Panc1 (cell line): ENCODE data around the gene ADARB2.

ENCODE experiments used
- CTCF ChIP-seq: fragments of 450-650 bp; IDR thresholded peaks from 2 replicates; pipeline ENCODE4 v1.5.1; 2017; ENCODE audit warnings: mild to moderate bottlenecking
- POLR2AphosphoS5 ChIP-seq: IDR thresholded peaks from 2 replicates; pipeline ENCODE4 v1.6.1; 2012; ENCODE audit warnings: mild to moderate bottlenecking, low read depth, low read length, moderate library complexity
- REST ChIP-seq, 2 experiments: IDR thresholded peaks; 2 replicates each; pipeline ENCODE4 v1.6.1; 2011 to 2012; ENCODE audit warnings: low read depth in 2 of 2, control low read depth in 1 of 2, low read length in 1 of 2, mild to moderate bottlenecking in 1 of 2, moderate library complexity in 1 of 2; ENCODE audit not compliant: insufficient read depth in 1 of 2
- SIN3A ChIP-seq: IDR thresholded peaks from 2 replicates; pipeline ENCODE4 v1.6.1; 2012; ENCODE audit warnings: low read depth, mild to moderate bottlenecking, low read length, moderate library complexity, borderline replicate concordance; ENCODE audit not compliant: insufficient read depth
- TCF7L2 ChIP-seq: IDR thresholded peaks from 2 replicates; pipeline ENCODE4 v1.6.1; 2011; ENCODE audit warnings: mild to moderate bottlenecking, low read depth, low read length, inconsistent platforms

- TF ChIP-seq CTCF (no peak), POLR2AphosphoS5 (no peak), SIN3A (no peak), REST (IDR thresholded peaks at IDR 0.05; ENCODE audit: insufficient read depth in 1 of 2, low read depth in 2 of 2, low read length in 1 of 2) (no peak), TCF7L2 (no peak)
These were observed 320.8 kb downstream of the ADARB2 start for GRCh38 chr10:1416456-1417037.
